H1 (cell line): ENCODE results near the gene LSR. TPM values are rescaled to one million over a fixed set of nuclear protein-coding genes. Genes with fewer than 3 reads are reported as not detected.

Experiments used
- CTCF ChIA-PET: fragments of 300-600 bp; sonication (Branson Sonifier 250); formaldehyde crosslinking; loops from one replicate; lab custom pipeline; 2021; ENCODE audit not compliant: partially characterized antibody; lab: Charles Lee
- POLR2A ChIA-PET: fragments of 300-600 bp; sonication (Branson Sonifier 250); formaldehyde crosslinking; loops from one replicate; lab custom pipeline; 2021; ENCODE audit warnings: inconsistent platforms; ENCODE audit not compliant: partially characterized antibody; lab: Charles Lee
- DNase-seq, 2 experiments: peaks; one replicate each; pipeline versions ENCODE4 v3.0.0 to v3.0.0-alpha.2; 2010 to 2022; ENCODE audit warnings: low spot score in 2 of 2, low read depth in 1 of 2, mixed read lengths in 1 of 2
- FAIRE-seq: peaks from 2 replicates; lab custom pipeline; 2011; peaks lifted over from hg19 to GRCh38; lab: Jason Lieb, UNC
- H2AFZ ChIP-seq: 2 replicates; pipeline ENCODE4 v1.8.1; 2012; ENCODE audit warnings: low read length, inconsistent platforms
- H2AK5ac ChIP-seq: 2 replicates; pipeline ENCODE4 v1.6.1; 2013; ENCODE audit warnings: low read depth, low read length
- H2BK120ac ChIP-seq: replicated peaks from 2 replicates; pipeline ENCODE3; 2013; ENCODE audit warnings: low read depth, low read length, inconsistent platforms
- H2BK12ac ChIP-seq: 2 replicates; pipeline ENCODE4 v1.6.1; 2013; ENCODE audit warnings: low read depth, low read length
- H2BK15ac ChIP-seq: 2 replicates; pipeline ENCODE4 v1.6.1; 2013; ENCODE audit warnings: low read length
- H2BK20ac ChIP-seq: 2 replicates; pipeline ENCODE4 v1.6.1; 2013; ENCODE audit warnings: low read length
- H2BK5ac ChIP-seq: 2 replicates; pipeline ENCODE4 v1.6.1; 2013; ENCODE audit warnings: low read depth, low read length
- H3K14ac ChIP-seq: 2 replicates; pipeline ENCODE4 v1.6.1; 2013; ENCODE audit warnings: inconsistent platforms; ENCODE audit not compliant: insufficient read length
- H3K18ac ChIP-seq: 2 replicates; pipeline ENCODE4 v1.6.1; 2013; ENCODE audit warnings: low read length; ENCODE audit errors: extremely low read depth
- H3K23ac ChIP-seq: 2 replicates; pipeline ENCODE4 v1.6.1; 2013; ENCODE audit warnings: inconsistent platforms; ENCODE audit not compliant: insufficient read length
- H3K23me2 ChIP-seq: 2 replicates; pipeline ENCODE4 v1.6.1; 2013; ENCODE audit warnings: low read depth, low read length
- H3K27ac ChIP-seq: 2 replicates; pipeline ENCODE4 v1.6.1; 2011; ENCODE audit warnings: low read depth, low read length, inconsistent platforms
- H3K27me3 ChIP-seq, 4 experiments: replicated peaks in 1 of 4; 1 replicate in 1 of 4; 2 replicates in 3 of 4; pipeline versions ENCODE4 v1.6.1 to v1.8.1; 2011 to 2013; ENCODE audit warnings: low read length in 3 of 4, mild to moderate bottlenecking in 3 of 4, inconsistent platforms in 2 of 4, mixed read lengths in 2 of 4, moderate library complexity in 1 of 4; ENCODE audit not compliant: control insufficient read depth in 3 of 4, insufficient read depth in 3 of 4; ENCODE audit errors: extremely low read depth in 1 of 4
- H3K36me3 ChIP-seq, 4 experiments: 2 replicates each; pipeline versions ENCODE4 v1.6.1 to v1.8.1; 2011 to 2013; ENCODE audit warnings: mild to moderate bottlenecking in 4 of 4, low read length in 3 of 4, moderate library complexity in 2 of 4, control low read depth in 1 of 4, inconsistent platforms in 1 of 4; ENCODE audit not compliant: insufficient read depth in 4 of 4, control insufficient read depth in 2 of 4
- H3K4ac ChIP-seq: replicated peaks from 2 replicates; pipeline ENCODE3; 2013; ENCODE audit warnings: low read length, low read depth, mixed read lengths, inconsistent platforms; ENCODE audit not compliant: insufficient read length
- H3K4me1 ChIP-seq, 4 experiments: replicated peaks in 1 of 4; 1 replicate in 1 of 4; 2 replicates in 3 of 4; pipeline versions ENCODE4 v1.6.1 to v1.8.1; 2011 to 2013; ENCODE audit warnings: low read length in 3 of 4, inconsistent platforms in 2 of 4, mixed read lengths in 1 of 4; ENCODE audit not compliant: insufficient read depth in 4 of 4, control insufficient read depth in 3 of 4
- H3K4me2 ChIP-seq, 2 experiments: 2 replicates each; pipeline versions ENCODE4 v1.6.1 to v1.8.1; 2011 to 2013; ENCODE audit warnings: low read depth in 2 of 2, low read length in 2 of 2, control low read depth in 1 of 2, inconsistent platforms in 1 of 2, mild to moderate bottlenecking in 1 of 2; ENCODE audit not compliant: insufficient read depth in 1 of 2
- H3K4me3 ChIP-seq, 4 experiments: fragments of 200-600, 300-600 bp in 1 of 4; sonication (generic), shearing (Covaris generic), sonication (Bioruptor Twin) in 1 of 4; 2 replicates each; pipeline versions ENCODE4 v1.5.1 to v1.8.1; 2011 to 2016; ENCODE audit warnings: low read length in 4 of 4, low read depth in 3 of 4, control low read depth in 2 of 4, inconsistent platforms in 2 of 4, mild to moderate bottlenecking in 2 of 4, mixed read lengths in 1 of 4, moderate library complexity in 1 of 4; ENCODE audit not compliant: insufficient read depth in 2 of 4; ENCODE audit errors: extremely low read depth in 1 of 4
- H3K56ac ChIP-seq: replicated peaks from 2 replicates; pipeline ENCODE3; 2013; ENCODE audit warnings: low read depth, mild to moderate bottlenecking, mixed read lengths, low read length, inconsistent platforms; ENCODE audit not compliant: insufficient read length
- H3K79me1 ChIP-seq: 2 replicates; pipeline ENCODE4 v1.6.1; 2013; ENCODE audit warnings: low read depth, low read length, control low read depth
- H3K79me2 ChIP-seq, 2 experiments: 2 replicates each; pipeline versions ENCODE4 v1.6.1 to v1.8.1; 2012 to 2013; ENCODE audit warnings: low read length in 2 of 2, mild to moderate bottlenecking in 2 of 2, inconsistent platforms in 1 of 2; ENCODE audit not compliant: insufficient read depth in 2 of 2, control insufficient read depth in 1 of 2
- H3K9ac ChIP-seq, 4 experiments: replicated peaks in 1 of 4; 1 replicate in 1 of 4; 2 replicates in 3 of 4; pipeline versions ENCODE4 v1.6.1 to v1.8.1; 2011 to 2013; ENCODE audit warnings: low read depth in 3 of 4, low read length in 3 of 4, control low read depth in 2 of 4, mild to moderate bottlenecking in 2 of 4, moderate library complexity in 2 of 4, inconsistent platforms in 1 of 4; ENCODE audit errors: extremely low read depth in 1 of 4
- H3K9me3 ChIP-seq, 2 experiments: 2 replicates each; pipeline versions ENCODE4 v1.6.1 to v1.8.1; 2012 to 2013; ENCODE audit warnings: mild to moderate bottlenecking in 2 of 2, moderate library complexity in 2 of 2, control low read depth in 1 of 2, inconsistent platforms in 1 of 2, low read depth in 1 of 2, low read length in 1 of 2, mixed read lengths in 1 of 2; ENCODE audit not compliant: insufficient read depth in 2 of 2
- H4K20me1 ChIP-seq, 2 experiments: replicated peaks in 1 of 2; 2 replicates each; pipeline versions ENCODE3 to v1.8.1; 2011 to 2013; ENCODE audit warnings: inconsistent platforms in 2 of 2, low read length in 2 of 2, mild to moderate bottlenecking in 1 of 2; ENCODE audit not compliant: insufficient read depth in 2 of 2, control insufficient read depth in 1 of 2
- H4K5ac ChIP-seq: 2 replicates; pipeline ENCODE4 v1.6.1; 2013; ENCODE audit warnings: low read length, low read depth, mixed read lengths, inconsistent platforms; ENCODE audit not compliant: insufficient read length
- H4K8ac ChIP-seq: 2 replicates; pipeline ENCODE4 v1.8.0; 2013; ENCODE audit warnings: mild to moderate bottlenecking, moderate library complexity, low read length, inconsistent platforms; ENCODE audit not compliant: insufficient read depth; ENCODE audit errors: extremely low read depth
- H4K91ac ChIP-seq: replicated peaks from 2 replicates; pipeline ENCODE3; 2013; ENCODE audit warnings: low read length, mixed read lengths, inconsistent platforms; ENCODE audit not compliant: insufficient read length
- BRCA1 ChIP-seq: IDR thresholded peaks from 2 replicates; pipeline ENCODE4 v1.6.1; 2012; ENCODE audit warnings: low read depth, low read length, improper control_type of control experiment
- CBX5 ChIP-seq: fragments of 300-800, 300-1000 bp; sonication (generic); IDR thresholded peaks from 2 replicates; pipeline ENCODE4 v1.7.1; 2016; ENCODE audit warnings: antibody characterized with exemption, low read length, low read depth
- CHD2 ChIP-seq: IDR thresholded peaks from 2 replicates; pipeline ENCODE4 v1.6.1; 2012; ENCODE audit warnings: low read length, improper control_type of control experiment
- CREB1 ChIP-seq: IDR thresholded peaks from 2 replicates; pipeline ENCODE4 v1.6.1; 2012; ENCODE audit warnings: inconsistent platforms
- GABPA ChIP-seq: IDR thresholded peaks from 2 replicates; pipeline ENCODE4 v1.6.1; 2011; ENCODE audit warnings: mild to moderate bottlenecking, low read length, moderate library complexity, borderline replicate concordance; ENCODE audit not compliant: insufficient read depth
- JUN ChIP-seq: IDR thresholded peaks from 2 replicates; pipeline ENCODE4 v1.6.1; 2011; ENCODE audit warnings: low read depth, mild to moderate bottlenecking, improper control_type of control experiment, low read length
- KDM1A ChIP-seq: fragments of 200-600, 300-600 bp; sonication (generic); IDR thresholded peaks from 2 replicates; pipeline ENCODE4 v1.7.1; 2016; ENCODE audit warnings: mild to moderate bottlenecking, low read length, borderline replicate concordance
- POU5F1 ChIP-seq: IDR thresholded peaks from 2 replicates; pipeline ENCODE4 v1.6.1; 2011; ENCODE audit warnings: low read depth, mild to moderate bottlenecking, low read length, moderate library complexity
- RFX5 ChIP-seq: IDR thresholded peaks from 2 replicates; pipeline ENCODE4 v1.6.1; 2011; ENCODE audit warnings: low read depth, low read length, improper control_type of control experiment, borderline replicate concordance
- SP4 ChIP-seq: IDR thresholded peaks from 2 replicates; pipeline ENCODE4 v1.6.1; 2012; ENCODE audit warnings: low read length, inconsistent platforms
- TBP ChIP-seq: IDR thresholded peaks from 2 replicates; pipeline ENCODE4 v1.6.1; 2011; ENCODE audit warnings: low read depth, low read length, improper control_type of control experiment
- YY1 ChIP-seq: IDR thresholded peaks from 2 replicates; pipeline ENCODE4 v1.6.1; 2011; ENCODE audit warnings: low read depth, mild to moderate bottlenecking, low read length
- WGBS, 2 experiments: shearing (Covaris generic) in 1 of 2; methylation state at CpG; one replicate each; pipeline versions ENCODE4 v1.1.6 to v1.1.7; 2013 to 2015; ENCODE audit warnings: low lambda C conversion rate in 2 of 2, mixed read lengths in 2 of 2, inconsistent platforms in 1 of 2, low coverage in 1 of 2, missing lambda C conversion rate in 1 of 2; ENCODE audit not compliant: insufficient replicate concordance in 2 of 2, insufficient coverage in 1 of 2, insufficient read length in 1 of 2; ENCODE audit errors: extremely low coverage in 1 of 2, missing lambda C conversion rate in 1 of 2; 5-methylcytosine and 5-hydroxymethylcytosine counted together
- polyA plus RNA-seq, 7 experiments: library from polyadenylated mRNA; depleted of rRNA in 3 of 7; stranded (reverse) in 5 of 7; unstranded in 2 of 7; fragments of >200 nt in 5 of 7; fragments of 200-250 nt in 2 of 7; gene quantifications; 1 replicate in 5 of 7; 2 replicates in 1 of 7; 4 replicates in 1 of 7; pipeline versions ENCODE4 v1.2.1 to v1.2.3, GENCODE V29; 2011 to 2013; ENCODE audit warnings: missing spikeins in 2 of 7, mixed read lengths in 2 of 7
- total RNA-seq: library from RNA; stranded (reverse); fragmentation: NEBNext Ultra II Directional; extraction: Animal tissue kit (Norgen Biotek cat#: 25700); gene quantifications from 2 replicates; pipeline ENCODE4 v1.2.1, GENCODE V29; 2021

LSR gene
- total and polyA plus RNA-seq, 2 of the 8 experiments (the other 6 are each of a cell fraction or from before 2014, with no cell fraction given), result 159 to 186 TPM

DNA sequence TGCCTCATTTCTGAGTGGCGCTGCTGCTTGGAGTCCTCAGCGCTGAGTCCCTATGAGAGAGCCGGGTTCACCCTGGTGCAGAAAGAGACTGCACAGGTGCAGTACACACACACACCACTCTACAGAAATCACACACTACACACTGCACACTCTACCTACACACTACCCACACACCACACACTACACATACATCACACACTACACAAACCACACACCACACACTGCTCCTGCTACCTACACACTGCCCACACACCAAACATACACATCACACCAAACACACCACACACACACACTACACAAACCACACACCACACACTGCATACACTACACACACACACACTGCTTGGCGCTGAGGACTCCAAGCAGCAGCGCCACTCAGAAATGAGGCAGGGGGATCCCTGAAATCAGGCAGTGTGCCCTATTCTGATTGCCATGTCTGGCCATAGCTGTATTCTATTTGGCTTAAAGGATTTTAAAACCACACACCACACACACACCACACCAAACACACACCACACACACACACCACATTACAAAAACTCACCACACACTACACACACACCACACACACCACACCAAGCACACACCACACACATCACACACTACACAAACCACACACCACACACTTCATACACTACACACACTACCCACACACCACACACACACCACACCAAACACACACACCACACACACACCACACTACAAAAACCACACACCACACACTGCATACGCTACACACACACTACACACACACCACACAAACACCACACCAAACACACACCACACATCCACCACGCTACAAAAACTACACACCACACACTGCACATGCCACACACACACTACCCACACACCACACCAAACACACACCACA is 48.1 kb downstream of the LSR start:
- peak overlapping the region; percentile 86 for H3K23ac ChIP-seq
- H3K36me3 ChIP-seq, result no peaks in the 10 kb centered on the region; a peak in 1 of 8 replicates
- WGBS, 2 experiments, result 86 to 100% methylated on average over 2 to 7 of the region's 7 CpGs
- peak overlapping the region; percentile 64; the same call in 1 of the 2 replicates for H2BK12ac ChIP-seq
- H3K4ac ChIP-seq, result no peak overlapping the region
- no peak overlapping the region for H2AFZ ChIP-seq
- H3K79me2 ChIP-seq, result no peaks in the 10 kb centered on the region
- no peak overlapping the region for H3K27ac ChIP-seq
- peak overlapping the region; percentile 100 for H3K56ac ChIP-seq
- no peak overlapping the region for H4K5ac ChIP-seq
- peaks cover 0 to 12% (median 2%) of the 10 kb centered on the region in 4 experiments; a peak in 2 of 7 replicates for H3K27me3 ChIP-seq
- H3K4me1 ChIP-seq, result peaks cover 0 to 16% (median 10%) of the 10 kb centered on the region in 4 experiments; a peak in 6 of 7 replicates
- H2BK120ac ChIP-seq, result peak overlapping the region; percentile 71
- H3K9ac ChIP-seq, result 0 out of 7 replicates have a peak overlapping the region, but pooled peaks of 1 of the 4 experiments have one; percentile 22
- CTCF ChIA-PET, result interaction anchor here (1.6 to 1.8 kb wide), 2 partner anchors 10 to 11 kb away, joined by 4 to 5 read pairs; no protein-coding TSS in a partner anchor
- H4K20me1 ChIP-seq, result peaks cover 0 to 21% of the 10 kb centered on the region in 2 experiments
- H2BK15ac ChIP-seq, result peak overlapping the region; percentile 96
- DNase-seq (no peak), FAIRE-seq (no peak)
- H4K8ac ChIP-seq, result no peak overlapping the region
- peak overlapping the region; percentile 74 for H2BK20ac ChIP-seq
- POLR2A ChIA-PET, result interaction anchor here (2.9 kb wide), 1 partner anchor 15 kb away, joined by 18 read pairs; the partner anchor contains the start of gene HAMP
- peaks cover 24% of the 10 kb centered on the region; the same call in 1 of the 2 replicates for H3K23me2 ChIP-seq
- H3K9me3 ChIP-seq, result no peaks in the 10 kb centered on the region; a peak in 1 of 4 replicates
- peak overlapping the region; percentile 75 for H2BK5ac ChIP-seq
- H3K18ac ChIP-seq, result peak overlapping the region; percentile 40; the same call in 1 of the 2 replicates
- H3K4me2 ChIP-seq, result no peak overlapping the region; a peak in 1 of 4 replicates
- H3K14ac ChIP-seq, result no peak overlapping the region
- peak overlapping the region; percentile 97 for H4K91ac ChIP-seq
- no peak overlapping the region for H3K4me3 ChIP-seq
- peaks cover 3% of the 10 kb centered on the region; the same call in 1 of the 2 replicates for H3K79me1 ChIP-seq
- peak overlapping the region; percentile 98 for H2AK5ac ChIP-seq
- no peak for TF ChIP-seq CREB1
- TF ChIP-seq YY1, result no peak
- TF ChIP-seq CBX5, result no peak
- TF ChIP-seq SP4, result no peak
- TF ChIP-seq POU5F1, result no peak
- no peak for TF ChIP-seq RFX5
- TF ChIP-seq CHD2, result no peak
- no peak for TF ChIP-seq KDM1A
- TF ChIP-seq JUN, result no peak
- TF ChIP-seq BRCA1, result no peak
- no peak for TF ChIP-seq GABPA
- TF ChIP-seq TBP, result no peak
